ENCODE measurements around the gene ANKRD52.

Gene ANKRD52

GRCh38 chr12:56234746-56235436 is 23.3 kb downstream of the ANKRD52 start:
- DNase-seq (ENCODE audit: low read depth), result no peak
- TF ChIP-seq, protein P1, sequence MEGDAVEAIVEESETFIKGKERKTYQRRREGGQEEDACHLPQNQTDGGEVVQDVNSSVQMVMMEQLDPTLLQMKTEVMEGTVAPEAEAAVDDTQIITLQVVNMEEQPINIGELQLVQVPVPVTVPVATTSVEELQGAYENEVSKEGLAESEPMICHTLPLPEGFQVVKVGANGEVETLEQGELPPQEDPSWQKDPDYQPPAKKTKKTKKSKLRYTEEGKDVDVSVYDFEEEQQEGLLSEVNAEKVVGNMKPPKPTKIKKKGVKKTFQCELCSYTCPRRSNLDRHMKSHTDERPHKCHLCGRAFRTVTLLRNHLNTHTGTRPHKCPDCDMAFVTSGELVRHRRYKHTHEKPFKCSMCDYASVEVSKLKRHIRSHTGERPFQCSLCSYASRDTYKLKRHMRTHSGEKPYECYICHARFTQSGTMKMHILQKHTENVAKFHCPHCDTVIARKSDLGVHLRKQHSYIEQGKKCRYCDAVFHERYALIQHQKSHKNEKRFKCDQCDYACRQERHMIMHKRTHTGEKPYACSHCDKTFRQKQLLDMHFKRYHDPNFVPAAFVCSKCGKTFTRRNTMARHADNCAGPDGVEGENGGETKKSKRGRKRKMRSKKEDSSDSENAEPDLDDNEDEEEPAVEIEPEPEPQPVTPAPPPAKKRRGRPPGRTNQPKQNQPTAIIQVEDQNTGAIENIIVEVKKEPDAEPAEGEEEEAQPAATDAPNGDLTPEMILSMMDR (IDR thresholded peaks at IDR 0.05; ENCODE audit: low read depth, low read length, missing control alignments), result no peak
- no peak overlapping the region for H3K4me3 ChIP-seq (ENCODE audit: low read depth, low read length)

DNA sequence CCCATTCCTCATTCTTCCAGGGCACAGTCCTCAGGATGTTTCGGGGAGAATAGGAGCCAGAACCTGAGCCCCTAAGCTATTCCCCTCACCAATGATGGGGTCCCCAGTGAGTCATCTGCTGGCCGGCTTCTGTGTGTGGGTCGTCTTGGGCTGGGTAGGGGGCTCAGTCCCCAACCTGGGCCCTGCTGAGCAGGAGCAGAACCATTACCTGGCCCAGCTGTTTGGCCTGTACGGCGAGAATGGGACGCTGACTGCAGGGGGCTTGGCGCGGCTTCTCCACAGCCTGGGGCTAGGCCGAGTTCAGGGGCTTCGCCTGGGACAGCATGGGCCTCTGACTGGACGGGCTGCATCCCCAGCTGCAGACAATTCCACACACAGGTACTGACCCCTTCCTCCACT is 27.0 kb downstream of the ANKRD52 start:
- TF ChIP-seq, protein P1 (IDR thresholded peaks at IDR 0.05; ENCODE audit: low read depth, low read length, missing control alignments), result no peak
- no peak overlapping the region for H3K4me3 ChIP-seq (ENCODE audit: low read depth, low read length)
- DNase-seq (ENCODE audit: low read depth), result no peak

GRCh38 chr12:56230432-56231183 is 27.6 kb downstream of the ANKRD52 start:
- no peak for DNase-seq (ENCODE audit: low read depth)
- TF ChIP-seq, protein P1 (IDR thresholded peaks at IDR 0.05; ENCODE audit: low read depth, low read length, missing control alignments), result no peak
- H3K4me3 ChIP-seq (ENCODE audit: low read depth, low read length), result no peak overlapping the region

GRCh38 chr12:56229916-56230431 is 28.2 kb downstream of the ANKRD52 start, which contains the start of gene SLC39A5:
Gene SLC39A5, plus strand, starts transcription at chr12:56230051. Its CDS starts 1,224 bp downstream, at chr12:56231275.
- DNase-seq (ENCODE audit: low read depth), result no peak
- no peak within 1 kb of the TSS for H3K4me3 ChIP-seq (ENCODE audit: low read depth, low read length)
- TF ChIP-seq, protein P1 (IDR thresholded peaks at IDR 0.05; ENCODE audit: low read depth, low read length, missing control alignments), result no peak

DNA sequence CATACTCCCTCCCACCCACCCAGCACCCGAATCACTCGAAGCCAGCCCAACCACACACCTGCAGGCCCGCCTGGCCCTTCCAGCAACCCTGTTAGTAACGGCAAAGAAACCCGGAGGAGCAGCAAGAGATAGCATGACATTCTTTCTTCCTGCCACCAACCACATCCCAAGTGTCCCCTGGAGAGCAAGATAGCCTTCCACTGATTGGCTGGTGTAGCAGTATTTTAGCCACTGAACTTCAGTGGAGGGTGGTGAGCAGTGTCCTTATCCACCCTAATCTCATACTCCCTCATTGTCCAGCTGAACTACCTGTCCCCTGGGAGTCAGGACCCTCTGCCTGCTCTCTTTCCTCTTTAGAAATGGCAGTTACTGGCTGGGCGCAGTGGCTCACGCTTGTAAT is 29.1 kb downstream of the ANKRD52 start:
- no peak overlapping the region for H3K4me3 ChIP-seq (ENCODE audit: low read depth, low read length)
- TF ChIP-seq, protein P1 (IDR thresholded peaks at IDR 0.05; ENCODE audit: low read depth, low read length, missing control alignments), result no peak
- no peak for DNase-seq (ENCODE audit: low read depth)

GRCh38 chr12:56224954-56225353 is 33.2 kb downstream of the ANKRD52 start:
- H3K4me3 ChIP-seq (ENCODE audit: low read depth, low read length), result peak overlapping the region; percentile 60
- DNase-seq (ENCODE audit: low read depth), result no peak
- TF ChIP-seq, protein P1 (IDR thresholded peaks at IDR 0.05; ENCODE audit: low read depth, low read length, missing control alignments), result no peak

All from GM12864 (cell line).